ENCODE data around the gene SPP2. TPM values are rescaled to one million over a fixed set of nuclear protein-coding genes. Genes with fewer than 3 reads are reported as not detected.
A peak's percentile ranks its signal among the peaks of the same experiment; 100 is the strongest.

Gene SPP2
- total RNA-seq, 1 experiment from 2014 or later, result not detected

DNA sequence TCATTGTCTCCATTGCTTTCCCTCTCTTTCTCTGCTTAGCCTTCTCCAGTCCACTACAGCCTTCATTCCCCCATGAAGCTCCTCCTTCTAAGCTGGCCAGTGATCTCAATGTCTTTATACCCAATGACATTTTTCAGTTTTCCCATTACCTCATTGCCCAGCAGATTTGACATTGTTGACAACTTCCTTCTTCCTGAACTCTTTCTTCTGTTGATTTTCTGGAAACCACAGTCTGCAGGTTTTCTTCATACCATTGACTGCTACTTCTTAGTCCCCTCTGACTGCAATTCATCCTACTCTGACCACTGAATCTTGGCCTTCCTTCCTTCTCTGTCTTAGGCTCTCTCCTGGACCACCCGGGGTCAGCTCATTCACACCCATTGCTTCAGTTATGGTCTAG lies 22.9 kb upstream of the SPP2 start:
- intact Hi-C loops (cut with micrococcal nuclease), result no loop called here
- no peaks in the 10 kb centered on the region for H3K9me3 Mint-ChIP-seq (ENCODE audit: unreplicated experiment)
- no peak for DNase-seq (ENCODE audit: unreplicated experiment)
- no TSS peak for BruUV-seq (replicated peaks)
- H3K36me3 Mint-ChIP-seq (ENCODE audit: insufficient read depth, unreplicated experiment), result no peaks in the 10 kb centered on the region
- H3K4me3 Mint-ChIP-seq (ENCODE audit: unreplicated experiment), result no peak overlapping the region
- POLR2A ChIA-PET, result interaction anchor here (0.7 kb wide), 1 partner anchor 652 kb away, joined by 4 read pairs; no protein-coding TSS in a partner anchor
- TF ChIP-seq CTCF (IDR thresholded peaks at IDR 0.05; ENCODE audit: unreplicated experiment), result no peak
- peaks cover 6% of the 10 kb centered on the region for H3K4me1 Mint-ChIP-seq (ENCODE audit: insufficient read depth, unreplicated experiment)
- no peak overlapping the region for H3K27ac Mint-ChIP-seq (ENCODE audit: low read depth, unreplicated experiment)
- peaks cover 23% of the 10 kb centered on the region for H3K27me3 Mint-ChIP-seq (ENCODE audit: insufficient read depth, unreplicated experiment)
- CTCF ChIA-PET, result no interaction called here

GRCh38 chr2:234029150-234029733 lies 21.3 kb upstream of the SPP2 start:
- no TSS peak for BruUV-seq (replicated peaks)
- H3K9me3 Mint-ChIP-seq (ENCODE audit: unreplicated experiment), result peaks cover 7% of the 10 kb centered on the region
- peaks cover 7% of the 10 kb centered on the region for H3K4me1 Mint-ChIP-seq (ENCODE audit: insufficient read depth, unreplicated experiment)
- no peak for TF ChIP-seq CTCF (IDR thresholded peaks at IDR 0.05; ENCODE audit: unreplicated experiment)
- ChIA-PET POLR2A (no interaction called here), CTCF (no interaction called here)
- intact Hi-C loops (cut with micrococcal nuclease), result no loop called here
- DNase-seq (ENCODE audit: unreplicated experiment), result no peak
- no peaks in the 10 kb centered on the region for H3K36me3 Mint-ChIP-seq (ENCODE audit: insufficient read depth, unreplicated experiment)
- H3K4me3 Mint-ChIP-seq (ENCODE audit: unreplicated experiment), result no peak overlapping the region
- peaks cover 23% of the 10 kb centered on the region for H3K27me3 Mint-ChIP-seq (ENCODE audit: insufficient read depth, unreplicated experiment)
- H3K27ac Mint-ChIP-seq (ENCODE audit: low read depth, unreplicated experiment), result no peak overlapping the region

GRCh38 chr2:234031207-234031606 lies 19.3 kb upstream of the SPP2 start:
- Mint-ChIP-seq H3K4me1 (ENCODE audit: insufficient read depth, unreplicated experiment) (peaks cover 7% of the 10 kb centered on the region), H3K27me3 (ENCODE audit: insufficient read depth, unreplicated experiment) (peaks cover 19% of the 10 kb centered on the region), H3K36me3 (ENCODE audit: insufficient read depth, unreplicated experiment) (no peaks in the 10 kb centered on the region), H3K9me3 (ENCODE audit: unreplicated experiment) (peaks cover 8% of the 10 kb centered on the region), H3K27ac (ENCODE audit: low read depth, unreplicated experiment) (no peak overlapping the region), H3K4me3 (ENCODE audit: unreplicated experiment) (no peak overlapping the region)
- no peak for DNase-seq (ENCODE audit: unreplicated experiment)
- no peak for TF ChIP-seq CTCF (IDR thresholded peaks at IDR 0.05; ENCODE audit: unreplicated experiment)
- ChIA-PET POLR2A (interaction anchor here (1.0 kb wide), 1 partner anchor 29 kb away, joined by 4 read pairs; no protein-coding TSS in a partner anchor), CTCF (interaction anchor here (0.8 kb wide), 1 partner anchor 236 kb away, joined by 5 read pairs; no protein-coding TSS in a partner anchor)
- intact Hi-C loops (cut with micrococcal nuclease), result no loop called here
- BruUV-seq (replicated peaks), result no TSS peak

DNA sequence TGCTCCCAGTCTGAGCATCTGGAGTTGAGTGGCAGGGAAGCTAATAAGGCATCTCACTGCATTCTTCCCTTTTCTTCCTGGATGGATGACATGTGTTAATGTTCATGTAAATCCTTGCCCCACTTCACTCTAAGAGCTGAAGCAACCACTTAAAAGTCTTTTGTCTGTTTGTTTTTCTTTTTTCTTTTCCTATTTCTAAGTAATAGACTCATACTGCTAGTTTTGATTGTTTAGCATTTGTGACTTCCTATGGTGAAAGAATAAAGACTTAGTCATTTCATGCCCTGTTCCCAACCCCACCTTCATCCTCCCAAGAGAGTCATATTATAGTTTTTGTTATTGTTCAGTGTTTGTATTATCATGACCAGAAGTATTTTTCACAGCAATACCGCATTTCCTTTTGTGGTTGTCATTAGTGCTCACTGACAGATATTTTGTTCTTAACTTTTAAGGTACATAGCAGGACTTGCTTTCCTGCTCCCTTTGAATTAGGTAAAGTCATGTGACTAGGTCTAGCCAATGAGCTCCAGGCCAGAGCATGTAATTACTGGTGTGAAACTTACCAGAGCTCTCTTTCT lies 18.1 kb upstream of the SPP2 start:
- DNase-seq (ENCODE audit: unreplicated experiment), result peak; percentile 64
- peaks cover 7% of the 10 kb centered on the region for H3K27me3 Mint-ChIP-seq (ENCODE audit: insufficient read depth, unreplicated experiment)
- H3K4me3 Mint-ChIP-seq (ENCODE audit: unreplicated experiment), result no peak overlapping the region
- TF ChIP-seq CTCF (IDR thresholded peaks at IDR 0.05; ENCODE audit: unreplicated experiment), result no peak
- peak overlapping the region; percentile 22 for H3K27ac Mint-ChIP-seq (ENCODE audit: low read depth, unreplicated experiment)
- CTCF ChIA-PET, result interaction anchor here (0.6 kb wide), 1 partner anchor 54 kb away, joined by 4 read pairs; no protein-coding TSS in a partner anchor
- H3K9me3 Mint-ChIP-seq (ENCODE audit: unreplicated experiment), result peaks cover 8% of the 10 kb centered on the region
- POLR2A ChIA-PET, result interaction anchor here (0.6 to 0.7 kb wide), 3 partner anchors 14 to 463 kb away, joined by 3 read pairs; no protein-coding TSS in a partner anchor
- intact Hi-C loops (cut with micrococcal nuclease), result no loop called here
- no TSS peak for BruUV-seq (replicated peaks)
- H3K4me1 Mint-ChIP-seq (ENCODE audit: insufficient read depth, unreplicated experiment), result peaks cover 7% of the 10 kb centered on the region
- no peaks in the 10 kb centered on the region for H3K36me3 Mint-ChIP-seq (ENCODE audit: insufficient read depth, unreplicated experiment)

All from MCF 10A (cell line).